DMS153 (cell line): Measurements from ENCODE around the gene FRMPD4.
"Not testable (repeated sequence)": the region's sequence is repeated elsewhere in the genome, so short reads cannot be mapped to it uniquely, and the experiment has no call there.

Experiments used
- DNase-seq: peaks from one replicate; lab custom pipeline; 2025; lab: John Stamatoyannopoulos, UW

The FRMPD4 gene

GRCh38 chrX:12526306-12526705 lies 388.0 kb downstream of the FRMPD4 start:
- no peak for DNase-seq

DNA sequence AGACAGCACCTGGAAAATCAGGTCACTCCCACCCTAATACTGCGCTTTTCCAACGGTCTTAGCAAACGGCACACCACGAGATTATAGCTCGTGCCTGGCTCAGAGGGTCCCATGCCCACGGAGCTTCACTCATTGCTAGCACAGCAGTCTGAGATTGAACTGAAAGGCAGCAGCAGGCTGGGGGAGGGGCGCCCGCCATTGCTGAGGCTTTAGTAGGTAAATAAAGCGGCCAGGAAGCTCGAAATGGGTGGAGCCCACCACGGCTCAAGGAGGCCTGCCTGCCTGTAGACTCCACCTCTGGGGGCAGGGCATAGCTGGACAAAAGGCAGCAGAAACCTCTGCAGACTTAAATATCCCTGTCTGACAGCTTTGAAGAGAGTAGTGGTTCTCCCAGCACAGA lies 399.8 kb downstream of the FRMPD4 start:
- DNase-seq = not testable (repeated sequence)

DNA sequence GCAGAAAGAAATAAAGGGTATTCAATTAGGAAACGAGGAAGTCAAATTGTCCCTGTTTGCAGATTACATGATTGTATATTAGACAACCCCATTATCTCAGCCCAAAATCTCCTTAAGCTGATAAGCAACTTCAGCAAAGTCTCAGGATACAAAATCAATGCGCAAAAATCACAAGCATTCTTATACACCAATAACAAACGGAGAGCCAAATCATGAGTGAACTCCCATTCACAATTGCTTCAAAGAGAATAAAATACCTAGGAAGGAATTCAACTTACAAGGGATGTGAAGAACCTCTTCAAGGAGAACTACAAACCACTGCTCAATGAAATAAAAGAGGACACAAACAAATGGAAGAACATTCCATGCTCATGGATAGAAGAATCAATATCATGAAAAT lies 404.0 kb downstream of the FRMPD4 start:
- not testable (repeated sequence) for DNase-seq

DNA sequence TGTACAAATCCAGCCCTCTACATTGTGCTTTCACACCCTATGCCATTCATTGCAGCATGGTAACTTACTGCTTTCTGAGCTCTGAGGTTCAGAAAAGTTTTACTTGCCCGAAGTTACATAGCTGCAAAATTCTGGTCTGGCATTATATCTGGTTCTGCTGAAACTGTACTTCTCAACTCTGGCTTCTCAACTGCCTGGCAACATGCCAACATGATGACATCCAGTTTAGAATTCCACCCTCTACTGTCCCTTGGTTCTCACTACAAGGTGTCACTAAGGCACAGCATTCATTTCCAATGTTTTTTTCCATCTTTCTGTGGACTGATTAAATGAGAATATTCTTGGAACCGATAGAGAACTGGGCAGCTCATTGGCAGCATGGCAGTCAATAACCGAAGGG lies 410.1 kb downstream of the FRMPD4 start:
- DNase-seq = no peak

DNA sequence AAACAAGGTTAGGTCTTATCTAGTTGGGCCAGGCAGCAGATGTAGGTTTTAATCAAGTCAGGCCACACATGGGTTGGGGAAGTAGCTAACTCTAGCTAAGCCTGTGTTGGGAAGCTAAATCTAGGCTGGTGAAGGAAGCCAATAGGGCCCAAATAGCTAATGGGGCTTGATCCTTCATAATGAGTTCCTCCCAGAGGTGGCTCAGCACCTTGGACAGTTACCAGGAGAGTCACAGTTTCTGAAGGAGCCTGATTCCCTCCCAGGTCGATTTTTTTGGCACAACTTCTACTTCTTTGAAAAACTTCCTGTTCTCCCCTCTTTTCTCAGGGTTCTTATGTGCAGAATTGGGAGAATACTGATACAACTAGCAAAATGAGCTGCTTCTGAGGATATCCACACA lies 410.5 kb downstream of the FRMPD4 start:
- DNase-seq = no peak

DNA sequence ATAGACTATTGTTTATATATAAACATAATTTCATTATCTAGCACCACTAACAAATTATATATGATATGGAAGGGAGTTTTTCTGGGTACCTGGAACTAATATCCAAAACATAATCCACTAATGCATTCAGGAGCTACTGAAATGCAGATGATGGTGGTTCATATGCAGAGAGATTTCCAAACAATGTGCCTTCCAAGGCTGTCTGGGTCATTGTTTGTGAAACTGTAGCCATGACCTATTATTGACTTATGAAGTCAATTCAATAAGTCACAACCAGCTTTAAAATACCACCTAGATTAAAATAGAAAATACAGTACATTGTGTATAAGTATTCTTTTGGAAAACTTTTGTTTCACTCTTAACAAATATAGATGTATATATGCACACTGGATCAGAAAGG lies 415.9 kb downstream of the FRMPD4 start:
- no peak for DNase-seq

- DNase-seq = no peak
Measured at GRCh38 chrX:12563121-12563520, 424.8 kb downstream of the FRMPD4 start.

DNA sequence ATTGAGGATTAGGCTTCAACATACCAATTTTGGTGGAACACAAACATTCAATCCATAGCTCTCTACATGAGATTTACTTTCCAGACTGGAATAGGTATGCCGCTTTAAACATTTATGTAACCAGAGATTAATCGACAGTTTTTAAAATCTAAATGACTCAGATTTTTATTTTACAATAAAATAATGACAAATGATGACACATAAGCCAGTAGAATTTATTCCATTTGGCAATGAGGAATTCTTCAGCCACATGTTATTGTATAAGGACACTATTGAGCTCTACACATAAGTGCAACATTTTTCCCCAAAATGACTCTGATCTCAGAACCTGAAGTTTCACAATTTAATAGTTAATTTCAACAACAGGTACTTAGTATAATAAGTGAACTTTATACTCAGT lies 425.9 kb downstream of the FRMPD4 start:
- no peak for DNase-seq

DNA sequence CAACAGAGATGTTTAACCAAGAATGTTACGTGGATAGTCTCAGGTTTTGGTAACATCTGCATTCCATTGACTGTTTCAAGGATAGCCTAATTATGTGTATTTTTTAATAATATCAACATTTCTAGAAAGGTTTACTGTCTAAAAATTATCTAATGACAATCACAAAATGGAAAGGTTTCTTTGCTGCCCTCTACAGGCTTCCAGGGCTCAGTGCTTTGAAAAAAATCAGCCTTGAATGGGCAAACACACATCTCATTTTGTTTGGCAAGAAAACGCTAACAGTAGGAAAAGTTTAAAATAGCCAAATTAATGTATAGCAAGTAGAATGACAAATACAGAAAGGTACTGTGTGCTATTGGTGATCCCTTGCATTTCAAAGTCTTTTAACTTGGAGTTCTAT lies 429.6 kb downstream of the FRMPD4 start:
- no peak for DNase-seq

GRCh38 chrX:12570859-12571501 lies 432.7 kb downstream of the FRMPD4 start:
- DNase-seq = no peak

DNA sequence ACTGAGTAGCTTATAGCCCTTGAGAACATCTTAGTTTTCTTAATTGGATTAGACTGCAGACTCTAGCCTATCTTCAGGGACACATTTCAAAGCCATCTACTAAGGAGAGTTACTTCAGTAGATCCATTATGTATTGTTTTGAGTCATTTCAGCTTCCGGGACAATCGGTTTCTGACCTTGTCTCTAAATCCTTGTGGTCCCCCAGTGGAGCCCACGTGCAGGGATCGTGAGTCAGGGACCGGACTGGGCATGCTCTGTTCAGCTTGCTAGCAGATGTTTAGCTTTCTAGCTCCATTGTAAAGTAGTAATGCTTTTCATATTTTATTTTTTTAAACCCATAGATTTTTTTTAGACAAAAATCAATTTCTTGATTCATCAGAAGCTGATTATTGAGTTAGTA lies 441.0 kb downstream of the FRMPD4 start:
- DNase-seq = no peak

DNA sequence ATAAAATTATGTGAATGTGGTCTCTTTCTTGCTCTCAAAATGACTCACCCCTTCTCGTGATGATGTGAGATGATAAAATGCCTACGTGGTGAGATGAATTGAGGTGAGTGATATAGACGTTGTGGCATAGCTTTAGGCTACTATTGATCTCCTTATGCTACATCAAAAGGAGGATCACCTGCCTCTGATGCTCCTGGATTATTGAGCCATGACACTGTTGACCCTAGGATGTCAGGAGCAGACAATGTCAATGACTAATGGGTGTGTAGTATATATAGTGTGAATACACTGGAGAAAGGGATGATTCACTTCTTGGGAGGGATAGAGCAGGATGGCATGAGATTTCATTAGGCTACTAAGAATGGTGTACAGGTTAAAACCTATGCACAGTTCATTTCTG lies 442.3 kb downstream of the FRMPD4 start:
- DNase-seq = no peak

DNA sequence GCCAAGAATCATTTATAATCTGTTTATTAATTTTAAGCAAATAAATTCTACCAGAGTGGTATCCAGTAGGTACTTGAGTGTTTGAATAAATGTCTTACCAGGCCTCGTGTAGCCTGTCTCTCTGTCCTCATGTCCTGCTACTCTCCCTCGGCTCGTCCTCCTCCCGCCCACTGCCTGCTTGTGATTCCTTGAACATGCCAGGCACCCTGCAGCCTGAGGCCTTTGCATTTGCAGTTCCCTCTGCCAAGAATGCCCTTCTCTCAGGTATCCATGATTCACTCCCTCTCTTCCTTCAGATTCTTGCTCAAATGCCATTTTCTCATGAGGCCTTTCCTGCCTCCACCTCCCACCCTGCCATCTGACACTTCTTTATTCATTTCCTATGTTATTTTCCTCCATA lies 443.3 kb downstream of the FRMPD4 start:
- DNase-seq = no peak

DNA sequence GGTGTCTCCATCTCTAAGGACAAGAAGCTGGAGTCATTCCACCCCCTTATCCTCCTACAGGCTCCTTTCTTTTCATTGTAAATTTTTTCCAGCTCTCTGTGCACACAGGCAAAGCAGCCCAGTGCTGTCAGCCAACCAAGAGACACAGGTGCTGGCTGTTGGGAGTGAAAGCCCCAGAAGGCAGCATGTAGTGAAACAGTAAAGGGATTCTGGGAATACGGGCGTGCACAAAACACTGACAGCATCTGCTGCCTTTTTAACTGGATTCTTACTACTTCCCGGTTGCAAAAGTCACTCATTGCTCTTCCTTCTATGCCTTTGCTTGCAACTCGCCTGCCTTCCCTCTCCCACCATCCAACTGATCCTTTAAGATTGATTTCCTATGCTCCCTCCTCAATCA lies 444.4 kb downstream of the FRMPD4 start:
- no peak for DNase-seq

DNA sequence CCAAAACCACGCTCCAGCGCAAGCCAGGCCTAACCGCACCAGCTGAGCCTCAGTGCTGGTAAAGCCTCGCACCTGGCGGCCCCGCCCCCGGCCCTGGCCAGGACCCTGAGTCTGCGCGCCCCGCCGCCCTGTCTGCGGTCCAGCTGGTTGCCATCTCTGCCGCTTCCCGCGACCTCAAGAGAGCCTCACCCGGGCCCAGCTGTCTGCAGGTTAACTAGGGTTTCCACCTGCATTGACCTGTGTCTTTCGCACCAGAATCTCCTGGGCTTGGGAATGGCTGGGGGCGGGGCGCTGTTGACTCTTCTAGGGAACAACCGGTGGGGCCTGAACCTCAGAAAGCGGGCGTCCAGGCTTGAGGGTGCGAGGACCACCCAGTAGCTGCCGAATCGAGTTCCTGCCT lies 445.3 kb downstream of the FRMPD4 start:
- no peak for DNase-seq

GRCh38 chrX:12595720-12596119 lies 457.4 kb downstream of the FRMPD4 start:
- DNase-seq = no peak

DNA sequence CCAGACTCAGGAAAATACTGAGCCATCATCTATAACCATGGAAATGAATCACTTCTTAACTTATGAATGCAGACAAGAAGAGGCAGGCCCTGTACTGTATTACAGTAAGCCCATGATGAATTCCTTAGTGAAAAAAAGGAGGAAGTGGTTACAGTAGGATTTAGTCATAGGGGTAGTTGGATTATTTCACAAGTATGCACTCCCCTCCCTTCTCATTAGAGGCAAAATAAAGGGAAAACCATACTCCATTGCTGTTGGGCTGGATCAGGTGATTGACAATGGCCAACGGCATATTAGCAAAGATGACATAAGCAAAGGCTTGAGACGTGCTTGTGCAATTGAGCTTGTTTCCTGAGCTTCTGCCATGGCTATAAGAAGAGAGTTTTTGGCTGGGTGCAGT lies 471.8 kb downstream of the FRMPD4 start:
- no peak for DNase-seq

- no peak for DNase-seq
Measured at GRCh38 chrX:12611471-12611870, 473.2 kb downstream of the FRMPD4 start.

DNA sequence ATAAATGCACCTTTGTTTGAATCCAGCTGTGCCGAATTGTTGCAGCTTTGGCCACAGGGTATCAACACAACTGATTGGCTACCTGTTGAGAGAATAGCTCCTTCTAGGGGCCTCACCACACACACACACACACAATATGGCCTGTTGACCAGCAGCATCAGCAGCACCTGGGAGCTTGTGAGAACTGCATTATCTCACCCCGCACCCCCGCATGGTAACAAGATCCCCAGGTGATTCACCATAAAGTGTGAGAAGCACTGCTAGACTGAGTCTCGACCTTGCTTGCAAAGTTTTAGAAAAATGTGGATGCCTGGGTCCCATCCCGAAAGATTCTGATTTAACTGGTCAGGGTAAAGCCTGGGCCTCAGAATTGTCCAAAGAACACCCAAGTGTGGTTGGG lies 476.0 kb downstream of the FRMPD4 start:
- no peak for DNase-seq

DNA sequence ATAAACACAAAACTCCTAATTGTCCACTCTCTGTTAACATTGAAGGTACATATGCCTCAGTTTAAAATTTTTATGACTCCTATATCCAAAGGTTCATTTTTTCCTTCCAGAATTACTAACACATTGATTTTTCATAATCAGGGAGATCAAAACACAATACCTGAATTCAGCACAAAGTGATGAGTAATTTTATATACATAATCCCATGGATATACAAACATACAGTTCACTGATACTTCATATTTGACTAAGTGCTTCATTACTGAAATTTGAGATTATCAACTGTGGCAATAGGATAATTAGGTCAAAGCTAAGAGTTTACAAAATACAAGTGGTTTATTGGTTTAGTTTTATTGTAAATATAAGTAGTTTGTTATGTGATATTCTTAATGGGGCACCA lies 476.8 kb downstream of the FRMPD4 start:
- DNase-seq = no peak

DNA sequence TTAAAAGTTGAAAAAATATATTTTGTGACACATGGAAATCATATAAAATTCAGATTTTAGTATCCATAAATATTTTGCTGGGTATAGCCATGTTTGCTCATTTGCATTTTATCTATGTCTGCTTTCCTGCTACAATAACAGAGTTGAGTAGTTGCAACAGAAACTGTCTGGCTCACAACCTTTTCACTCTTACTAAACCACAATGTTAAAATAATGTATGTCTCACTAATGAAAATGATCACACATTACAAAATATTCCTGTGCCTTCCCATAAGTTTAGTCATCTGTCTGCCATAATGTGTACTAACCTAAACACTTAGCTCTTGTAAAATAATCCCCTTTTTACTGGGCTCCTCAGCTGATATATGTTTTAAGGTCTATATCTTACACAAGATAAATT lies 479.0 kb downstream of the FRMPD4 start:
- DNase-seq = no peak

DNA sequence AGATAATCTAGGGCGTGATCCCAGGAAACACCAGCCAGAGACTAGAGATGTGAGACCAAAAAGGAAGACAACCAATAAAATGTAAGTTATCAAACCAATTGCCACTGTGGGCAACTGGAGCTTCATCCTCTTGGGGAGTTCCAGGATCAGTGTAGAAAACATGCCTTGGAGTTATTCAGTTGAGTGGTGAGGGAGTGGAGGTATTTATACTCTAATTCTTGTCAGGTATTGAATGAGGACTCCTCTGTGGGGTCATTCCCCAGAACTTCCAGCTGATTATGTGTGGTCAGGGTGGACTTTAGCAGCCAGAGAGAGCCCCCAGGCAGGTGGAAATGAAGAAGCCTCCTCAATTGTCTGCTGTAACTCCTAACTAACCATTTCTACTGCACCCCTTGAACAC lies 509.0 kb downstream of the FRMPD4 start:
- DNase-seq = no peak

GRCh38 chrX:12648995-12649394 lies 510.7 kb downstream of the FRMPD4 start:
- no peak for DNase-seq

DNA sequence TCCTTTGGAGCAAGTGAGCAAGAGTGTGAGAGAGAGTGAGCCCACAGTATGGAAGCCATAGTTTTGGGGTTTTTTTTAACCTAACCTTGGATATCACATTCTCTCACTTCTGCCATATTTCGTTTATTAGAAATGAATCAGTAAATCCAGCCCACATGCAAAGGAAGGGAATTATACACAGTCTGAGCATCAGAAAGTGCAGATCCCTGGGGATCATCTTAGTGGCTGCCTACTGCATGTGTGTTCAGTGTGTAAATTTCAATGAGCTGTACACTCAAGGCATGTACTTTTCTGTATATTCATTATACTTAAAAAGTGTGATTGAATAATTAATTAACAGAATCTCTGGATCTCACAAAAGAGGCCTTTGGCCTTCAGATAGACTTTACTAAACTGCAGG lies 519.2 kb downstream of the FRMPD4 start:
- DNase-seq = no peak

DNA sequence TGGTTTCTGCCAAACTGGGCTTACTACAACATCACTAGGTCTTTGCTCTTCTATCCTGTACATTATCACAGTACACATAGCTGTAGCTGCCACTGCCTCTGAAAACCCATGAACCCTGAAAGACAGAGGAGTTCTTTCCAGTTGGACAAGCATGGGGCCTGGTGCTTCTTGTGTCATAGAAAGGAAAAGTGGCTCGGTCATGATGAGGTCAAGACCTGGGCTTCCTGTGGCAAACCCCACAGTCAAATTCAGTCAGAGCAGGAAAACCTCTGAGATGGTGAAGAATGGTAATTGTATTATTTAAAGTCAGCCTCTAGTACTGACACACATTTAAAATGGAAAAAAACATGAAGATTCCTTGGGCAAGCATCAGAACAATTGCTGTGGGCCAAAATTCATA lies 519.6 kb downstream of the FRMPD4 start:
- no peak for DNase-seq
